Left ventricle myocardium inferior (tissue), 1 donor: ENCODE measurements around the gene TSHZ3. TPM values are rescaled to one million over a fixed set of nuclear protein-coding genes. Genes with fewer than 3 reads are reported as not detected.

Source experiments
- DNase-seq: peaks from one replicate; pipeline ENCODE4 v3.0.0-alpha.2; 2020
- H3K27ac ChIP-seq: fragments of 200-600 bp; replicated peaks from 2 replicates; pipeline ENCODE4 v1.8.0; 2021
- H3K27me3 ChIP-seq: fragments of 200-600 bp; 2 replicates; pipeline ENCODE4 v1.8.0; 2021; ENCODE audit warnings: low read depth
- H3K36me3 ChIP-seq: fragments of 200-600 bp; 2 replicates; pipeline ENCODE4 v1.8.0; 2021
- H3K4me1 ChIP-seq: fragments of 200-600 bp; 2 replicates; pipeline ENCODE4 v1.8.0; 2021
- H3K4me3 ChIP-seq: fragments of 200-600 bp; 2 replicates; pipeline ENCODE4 v1.8.0; 2021; ENCODE audit warnings: mild to moderate bottlenecking, moderate library complexity
- H3K9me3 ChIP-seq: fragments of 200-600 bp; replicated peaks from 2 replicates; pipeline ENCODE4 v1.8.0; 2021
- CTCF ChIP-seq: fragments of 200-600 bp; IDR thresholded peaks from 2 replicates; pipeline ENCODE4 v1.8.0; 2021; ENCODE audit warnings: antibody characterized with exemption, mild to moderate bottlenecking, borderline replicate concordance
- intact Hi-C: fragments of 100-400 bp; cut with micrococcal nuclease; formaldehyde crosslinking; loops from one replicate; pipeline ENCODE4 v1.11.0; 2022
- total RNA-seq: library from RNA; stranded (reverse); fragmentation: NEBNext Ultra II Directional; extraction: Animal tissue kit (Norgen Biotek cat#: 25700); gene quantifications from one replicate; pipeline ENCODE4 v1.2.1, GENCODE V29; 2021
- donor health status: DM: no; HTN: yes; CAD: no; lungs with severe emphysema.

Gene TSHZ3
- total RNA-seq, 1 donor from 2014 or later = 2.9 TPM

GRCh38 chr19:31270897-31271296 lies 78.3 kb downstream of the TSHZ3 start:
- Histone ChIP-seq H3K27me3 (no peaks in the 10 kb centered on the region), H3K9me3 (no peaks in the 10 kb centered on the region), H3K4me3 (no peak overlapping the region), H3K4me1 (no peaks in the 10 kb centered on the region), H3K27ac (no peak overlapping the region), H3K36me3 (no peaks in the 10 kb centered on the region)
- no peak for TF ChIP-seq CTCF
- no peak for DNase-seq
- intact Hi-C loops = no loop called here

- no peak overlapping the region for H3K27ac ChIP-seq
- no peaks in the 10 kb centered on the region for H3K9me3 ChIP-seq
- no peak overlapping the region for H3K4me3 ChIP-seq
- TF ChIP-seq CTCF = no peak
- H3K4me1 ChIP-seq = no peaks in the 10 kb centered on the region
- H3K36me3 ChIP-seq = no peaks in the 10 kb centered on the region
- H3K27me3 ChIP-seq = peaks cover 4% of the 10 kb centered on the region
- intact Hi-C loops = no loop called here
- no peak for DNase-seq
These were observed 79.7 kb downstream of the TSHZ3 start for GRCh38 chr19:31269425-31270127.

DNA sequence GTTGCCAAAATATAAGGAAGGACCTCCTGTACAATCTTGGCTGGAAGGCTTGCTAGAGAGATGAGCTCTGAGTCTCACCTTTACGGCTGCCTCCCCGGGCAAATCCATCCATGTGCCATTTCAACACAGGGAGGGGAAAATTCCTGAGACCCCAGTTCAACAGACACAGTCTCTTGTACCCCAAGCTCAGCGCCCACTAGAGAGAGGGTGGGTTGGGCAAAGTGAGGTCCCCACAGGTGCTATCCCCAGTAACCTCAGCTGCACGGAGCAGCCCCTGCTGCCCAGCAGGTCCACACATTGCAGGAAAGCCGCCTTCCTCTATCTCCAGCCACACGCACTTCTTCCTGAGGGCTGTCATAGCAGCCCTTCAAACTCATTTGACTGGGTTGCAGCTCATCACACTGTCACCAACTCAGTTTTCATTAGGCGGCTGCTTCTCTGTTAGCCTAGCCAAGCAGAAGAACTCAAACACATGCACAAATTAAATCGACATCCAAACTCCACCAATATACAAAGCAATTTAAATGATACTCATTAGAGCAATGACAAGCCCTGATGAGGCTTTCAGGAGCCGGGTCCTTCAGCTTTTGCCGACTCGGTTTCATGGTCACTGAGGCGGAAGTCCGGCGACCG lies 80.4 kb downstream of the TSHZ3 start:
- H3K27ac ChIP-seq = no peak overlapping the region
- H3K4me3 ChIP-seq = no peak overlapping the region
- no peak for DNase-seq
- intact Hi-C loops = no loop called here
- no peaks in the 10 kb centered on the region for H3K4me1 ChIP-seq
- H3K27me3 ChIP-seq = peaks cover 10% of the 10 kb centered on the region
- H3K36me3 ChIP-seq = no peaks in the 10 kb centered on the region
- TF ChIP-seq CTCF = no peak
- no peaks in the 10 kb centered on the region for H3K9me3 ChIP-seq

- H3K36me3 ChIP-seq = no peaks in the 10 kb centered on the region
- no peak overlapping the region for H3K4me3 ChIP-seq
- peaks cover 24% of the 10 kb centered on the region for H3K27me3 ChIP-seq
- H3K9me3 ChIP-seq = no peaks in the 10 kb centered on the region
- H3K27ac ChIP-seq = no peak overlapping the region
- intact Hi-C loops = no loop called here
- H3K4me1 ChIP-seq = peaks cover under 1% of the 10 kb centered on the region
- no peak for TF ChIP-seq CTCF
- no peak for DNase-seq
These were observed 82.5 kb downstream of the TSHZ3 start for GRCh38 chr19:31266731-31267130.

GRCh38 chr19:31266196-31266595 lies 83.0 kb downstream of the TSHZ3 start:
- Histone ChIP-seq H3K9me3 (no peaks in the 10 kb centered on the region), H3K27me3 (peaks cover 29% of the 10 kb centered on the region), H3K4me1 (peaks cover 6% of the 10 kb centered on the region), H3K27ac (no peak overlapping the region), H3K36me3 (no peaks in the 10 kb centered on the region), H3K4me3 (no peak overlapping the region)
- TF ChIP-seq CTCF = no peak
- DNase-seq = no peak
- intact Hi-C loops = no loop called here
